ENCODE data around the gene PTPRG.

PTPRG gene

DNA sequence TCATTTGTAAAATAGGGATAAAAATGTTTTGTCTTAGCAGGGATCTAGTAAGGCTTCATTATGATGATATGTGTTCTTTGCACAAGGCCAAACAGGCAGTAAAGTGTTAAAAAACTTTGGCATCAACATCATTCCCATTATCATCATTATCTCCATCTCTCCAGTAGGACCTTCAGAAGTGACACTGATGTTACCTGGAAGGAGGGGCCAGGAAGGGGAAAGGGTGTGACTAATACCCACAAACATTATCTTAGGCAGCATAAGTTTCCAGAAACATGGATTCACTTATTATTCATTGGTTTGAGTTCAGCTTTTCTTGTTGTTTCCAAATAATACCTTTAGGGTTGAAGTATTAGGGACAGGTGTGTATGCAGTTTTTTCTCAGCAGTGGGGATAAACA lies 399.6 kb downstream of the PTPRG start:
- Mint-ChIP-seq H3K4me3 (no peak overlapping the region), H3K27ac (no peak overlapping the region), H3K36me3 (ENCODE audit: low read depth) (no peaks in the 10 kb centered on the region), H3K9me3 (no peaks in the 10 kb centered on the region), H3K27me3 (peaks cover 2% of the 10 kb centered on the region), H3K4me1 (no peaks in the 10 kb centered on the region)
- ATAC-seq (no peak), DNase-seq (no peak)

DNA sequence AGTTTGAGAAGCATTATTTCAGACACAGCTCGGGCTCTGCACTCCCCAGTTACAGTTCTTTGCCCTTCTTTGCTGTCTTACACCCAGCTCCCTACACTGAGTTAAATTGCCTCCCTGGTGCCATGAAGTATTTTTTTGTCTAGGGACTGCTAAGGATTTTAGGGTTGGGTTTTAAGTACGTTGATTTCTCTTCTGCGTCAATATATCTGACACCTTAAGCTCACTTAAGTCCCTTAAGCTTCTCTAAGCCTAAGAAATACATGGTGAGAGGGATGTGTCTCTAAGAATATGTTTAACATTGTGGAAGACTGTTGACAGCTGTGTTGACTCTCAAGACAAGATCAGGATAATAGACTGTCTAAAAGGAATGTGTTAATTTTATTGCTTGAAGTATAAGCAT lies 400.5 kb downstream of the PTPRG start:
- no peaks in the 10 kb centered on the region for H3K27me3 Mint-ChIP-seq
- H3K9me3 Mint-ChIP-seq = no peaks in the 10 kb centered on the region
- H3K4me3 Mint-ChIP-seq = no peak overlapping the region
- DNase-seq (no peak), ATAC-seq (no peak)
- no peaks in the 10 kb centered on the region for H3K36me3 Mint-ChIP-seq (ENCODE audit: low read depth)
- no peak overlapping the region for H3K27ac Mint-ChIP-seq
- H3K4me1 Mint-ChIP-seq = no peaks in the 10 kb centered on the region

DNA sequence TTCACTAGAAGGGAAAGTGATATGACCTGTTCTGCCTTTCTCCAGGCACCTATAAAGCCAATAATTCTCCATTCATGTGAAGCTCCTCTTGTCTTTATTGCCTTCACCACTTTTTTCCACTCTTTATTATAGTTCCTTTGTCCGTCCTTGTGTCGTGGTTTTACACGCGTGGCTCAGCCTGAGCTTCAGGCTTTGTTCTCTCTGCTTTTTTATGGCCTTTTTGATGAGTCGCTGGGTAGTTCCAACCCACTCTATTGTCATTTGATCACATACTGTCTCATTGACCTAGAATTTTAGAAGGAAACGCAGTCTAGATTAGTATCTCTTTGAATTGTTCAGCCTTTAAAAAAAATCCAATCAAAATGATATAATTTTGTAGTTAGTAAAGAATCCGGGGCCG lies 403.2 kb downstream of the PTPRG start:
- Mint-ChIP-seq H3K27ac (no peak overlapping the region), H3K4me3 (no peak overlapping the region), H3K27me3 (no peaks in the 10 kb centered on the region), H3K36me3 (ENCODE audit: low read depth) (no peaks in the 10 kb centered on the region), H3K9me3 (peaks cover 8% of the 10 kb centered on the region), H3K4me1 (no peaks in the 10 kb centered on the region)
- DNase-seq (no peak), ATAC-seq (no peak)

DNA sequence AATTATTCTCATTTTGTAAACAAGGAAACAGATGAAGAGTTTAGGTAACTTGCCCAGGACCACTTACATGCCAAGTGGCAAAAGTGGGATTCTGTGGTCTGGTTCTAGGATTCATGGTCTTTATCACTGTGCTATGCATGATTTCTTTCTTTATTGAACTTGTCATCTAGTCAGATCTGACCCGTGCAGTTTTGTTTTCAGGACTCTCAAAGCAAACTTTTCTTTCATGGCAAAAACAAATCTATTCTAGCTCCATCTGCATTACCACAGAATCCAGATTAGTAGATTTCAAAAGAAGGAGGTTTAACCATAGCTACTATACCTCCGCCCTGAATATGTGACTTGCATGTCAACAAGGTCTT lies 404.4 kb downstream of the PTPRG start:
- no peaks in the 10 kb centered on the region for H3K4me1 Mint-ChIP-seq
- H3K4me3 Mint-ChIP-seq = no peak overlapping the region
- no peak for ATAC-seq
- H3K27me3 Mint-ChIP-seq = no peaks in the 10 kb centered on the region
- H3K27ac Mint-ChIP-seq = no peak overlapping the region
- no peaks in the 10 kb centered on the region for H3K36me3 Mint-ChIP-seq (ENCODE audit: low read depth)
- no peak for DNase-seq
- H3K9me3 Mint-ChIP-seq = peaks cover 8% of the 10 kb centered on the region

DNA sequence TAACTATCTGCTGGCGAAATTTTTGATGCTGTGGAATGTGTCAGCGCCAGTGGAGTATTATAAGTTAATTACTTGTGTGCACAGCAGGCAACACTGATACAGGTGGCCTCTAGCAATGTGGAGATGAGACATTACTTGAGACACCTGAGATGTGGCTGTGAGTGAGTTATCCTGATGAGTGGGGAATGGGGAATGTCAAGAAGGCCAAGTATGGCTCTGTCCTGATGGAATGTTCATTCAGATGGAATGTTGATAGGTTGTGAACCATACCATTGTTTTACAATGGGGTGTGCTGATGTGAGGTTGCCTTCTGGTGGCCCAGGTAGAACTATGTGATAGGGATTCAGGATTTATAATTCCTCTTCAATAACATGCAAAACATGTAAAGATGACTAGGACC lies 404.8 kb downstream of the PTPRG start:
- Mint-ChIP-seq H3K36me3 (ENCODE audit: low read depth) (no peaks in the 10 kb centered on the region), H3K27ac (no peak overlapping the region), H3K4me3 (no peak overlapping the region), H3K4me1 (no peaks in the 10 kb centered on the region), H3K9me3 (peaks cover 8% of the 10 kb centered on the region), H3K27me3 (no peaks in the 10 kb centered on the region)
- no peak for DNase-seq
- no peak for ATAC-seq

DNA sequence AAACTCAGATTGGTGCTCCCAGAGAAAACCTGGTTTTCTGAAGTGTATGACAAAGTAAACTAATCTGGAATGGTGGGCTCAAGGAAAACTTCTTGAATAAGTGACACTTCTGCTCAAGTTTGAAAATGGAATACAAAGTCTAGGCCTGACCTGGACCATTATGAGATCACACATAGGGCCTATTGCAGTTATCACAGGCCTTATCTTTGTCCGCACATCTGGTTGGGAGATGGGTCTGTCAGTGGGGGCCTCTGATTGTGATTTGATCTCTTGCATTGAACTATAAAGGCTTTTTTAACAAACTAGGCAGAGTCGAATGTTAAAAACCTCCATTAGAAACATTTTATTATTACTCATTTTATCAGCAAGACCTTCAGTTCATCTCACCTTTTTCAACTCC lies 405.6 kb downstream of the PTPRG start:
- Mint-ChIP-seq H3K27ac (no peak overlapping the region), H3K27me3 (no peaks in the 10 kb centered on the region), H3K4me1 (no peaks in the 10 kb centered on the region), H3K4me3 (no peak overlapping the region), H3K9me3 (peaks cover 8% of the 10 kb centered on the region), H3K36me3 (ENCODE audit: low read depth) (no peaks in the 10 kb centered on the region)
- ATAC-seq (no peak), DNase-seq (no peak)

DNA sequence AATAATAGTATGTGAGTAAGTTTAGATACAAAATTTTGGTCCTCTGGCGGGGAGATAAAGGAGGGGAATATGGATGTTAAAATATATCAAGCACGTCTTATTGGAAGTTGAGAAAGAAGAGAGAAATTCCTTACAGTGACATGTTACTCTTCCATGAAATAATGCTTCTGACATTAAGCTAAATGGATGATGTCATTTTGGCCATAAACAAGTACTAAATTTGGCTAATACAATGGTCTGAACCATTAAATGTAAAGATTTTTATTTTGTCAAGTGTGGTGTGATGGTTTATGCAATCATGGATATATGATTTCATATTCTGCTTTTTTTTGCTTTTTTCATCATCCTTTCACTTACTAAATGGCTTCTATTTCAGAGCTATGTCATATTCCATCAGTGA lies 406.6 kb downstream of the PTPRG start:
- H3K36me3 Mint-ChIP-seq (ENCODE audit: low read depth) = no peaks in the 10 kb centered on the region

DNA sequence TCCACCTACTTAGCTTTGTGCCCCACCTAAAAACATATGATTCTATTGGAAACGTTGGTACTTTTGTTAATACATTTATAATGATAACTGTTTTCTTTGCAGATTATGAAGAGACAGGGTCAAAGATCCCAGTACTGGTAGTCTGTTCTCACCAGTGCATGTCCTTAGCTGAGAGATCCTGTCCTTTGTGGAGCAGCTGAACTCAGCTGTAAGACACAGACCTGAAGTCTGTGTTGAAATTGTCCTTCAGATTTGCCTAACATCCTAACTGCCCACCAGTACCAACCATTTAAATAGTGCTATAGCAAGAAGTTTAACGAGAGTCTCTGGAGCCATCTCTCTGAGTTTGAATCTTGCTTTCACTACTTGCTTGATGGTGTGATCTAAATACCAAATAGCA lies 413.3 kb downstream of the PTPRG start:
- H3K4me3 Mint-ChIP-seq = no peak overlapping the region
- no peaks in the 10 kb centered on the region for H3K27me3 Mint-ChIP-seq
- ATAC-seq = no peak
- H3K9me3 Mint-ChIP-seq = no peaks in the 10 kb centered on the region
- H3K36me3 Mint-ChIP-seq (ENCODE audit: low read depth) = no peaks in the 10 kb centered on the region
- no peak overlapping the region for H3K27ac Mint-ChIP-seq
- no peak for DNase-seq
- no peaks in the 10 kb centered on the region for H3K4me1 Mint-ChIP-seq

More for the DNA sequence above, 406.6 kb downstream of the PTPRG start:
- H3K9me3 Mint-ChIP-seq = peaks cover 8% of the 10 kb centered on the region
- ATAC-seq (no peak), DNase-seq (no peak)
- no peak overlapping the region for H3K27ac Mint-ChIP-seq
- no peak overlapping the region for H3K4me3 Mint-ChIP-seq
- H3K4me1 Mint-ChIP-seq = no peaks in the 10 kb centered on the region
- H3K27me3 Mint-ChIP-seq = no peaks in the 10 kb centered on the region

DNA sequence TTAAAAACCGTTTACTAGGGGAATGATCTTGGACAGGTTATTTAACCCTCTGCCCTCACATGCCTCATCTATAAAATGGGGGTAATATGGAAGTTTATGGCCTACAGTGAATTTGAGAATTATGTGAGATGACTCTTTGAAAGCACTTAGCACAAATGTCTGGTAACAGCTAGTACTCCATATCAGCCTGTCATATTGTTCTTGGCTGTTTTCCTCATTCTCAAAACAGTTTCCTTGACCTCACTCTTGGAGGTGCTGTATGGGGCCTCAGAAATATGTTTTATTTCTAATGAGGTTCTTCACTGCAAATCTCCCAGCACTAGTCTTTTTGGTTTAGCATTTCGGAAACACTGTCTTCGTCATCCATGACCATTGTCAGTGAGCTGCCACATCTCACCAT lies 413.8 kb downstream of the PTPRG start:
- Mint-ChIP-seq H3K4me1 (no peaks in the 10 kb centered on the region), H3K27me3 (no peaks in the 10 kb centered on the region), H3K4me3 (no peak overlapping the region), H3K27ac (no peak overlapping the region), H3K36me3 (ENCODE audit: low read depth) (no peaks in the 10 kb centered on the region), H3K9me3 (no peaks in the 10 kb centered on the region)
- no peak for DNase-seq
- ATAC-seq = no peak

DNA sequence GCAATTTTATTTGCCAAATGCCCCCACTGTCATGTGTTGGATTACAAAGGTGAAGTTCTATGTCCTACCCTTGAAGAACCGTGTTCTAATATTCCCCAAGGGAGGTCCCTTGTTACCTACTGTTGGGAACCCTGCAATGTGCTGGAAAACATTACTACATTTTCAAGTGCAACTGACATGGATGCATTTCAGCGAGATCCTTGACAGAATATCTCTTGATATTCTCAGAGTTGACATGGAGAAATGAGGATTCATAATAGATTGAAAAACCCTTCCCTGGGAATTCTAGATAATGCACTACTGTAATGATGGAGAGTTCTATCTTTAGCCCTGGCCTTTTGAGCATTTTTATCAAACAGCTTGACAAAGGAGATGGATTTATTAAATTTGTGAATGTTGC lies 414.6 kb downstream of the PTPRG start:
- H3K27ac Mint-ChIP-seq = no peak overlapping the region
- DNase-seq (no peak), ATAC-seq (no peak)
- H3K9me3 Mint-ChIP-seq = no peaks in the 10 kb centered on the region
- no peaks in the 10 kb centered on the region for H3K27me3 Mint-ChIP-seq
- no peaks in the 10 kb centered on the region for H3K36me3 Mint-ChIP-seq (ENCODE audit: low read depth)
- no peak overlapping the region for H3K4me3 Mint-ChIP-seq
- no peaks in the 10 kb centered on the region for H3K4me1 Mint-ChIP-seq

DNA sequence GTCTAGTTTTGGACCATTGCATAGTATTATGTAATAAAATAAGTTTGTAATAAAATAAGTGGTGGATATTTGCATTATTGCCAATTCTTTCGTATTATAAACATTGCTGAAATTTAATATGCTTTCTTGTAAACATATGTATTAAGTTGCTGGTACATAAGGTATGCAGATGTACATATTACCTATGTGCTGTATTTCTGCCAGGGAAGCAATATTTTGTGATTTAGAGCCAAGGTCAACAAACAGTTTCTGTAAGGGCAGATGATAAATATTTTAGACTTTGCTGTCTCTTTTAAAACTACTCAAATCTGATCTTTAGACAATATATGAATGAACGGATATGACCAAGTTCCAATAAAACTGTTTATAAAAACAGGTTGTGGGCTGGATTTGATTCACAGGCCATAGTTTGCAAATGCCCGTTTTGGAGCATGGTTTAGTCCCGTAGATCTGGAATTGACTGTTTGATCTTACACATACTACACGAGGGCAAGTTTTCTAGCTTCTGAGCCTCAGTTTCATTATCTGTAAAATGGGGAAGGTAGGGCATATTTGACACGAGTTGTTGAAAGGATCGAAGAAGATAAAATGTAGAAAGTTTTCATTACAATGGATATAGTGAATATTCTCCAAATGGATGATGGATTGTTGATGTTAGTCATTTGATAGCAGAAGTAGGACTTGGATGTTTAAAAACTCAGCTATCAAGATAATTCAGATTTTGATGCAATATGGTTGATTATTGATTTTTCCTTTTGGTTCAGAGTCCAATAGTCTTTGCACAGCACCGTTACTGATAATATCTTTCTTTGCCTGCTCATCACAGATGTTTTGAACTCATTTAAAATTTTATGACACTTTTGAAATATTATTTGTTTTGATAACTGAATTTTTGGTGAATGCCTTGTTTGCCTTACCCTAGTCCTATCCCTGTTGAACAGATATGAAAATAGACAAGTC lies 417.4 kb downstream of the PTPRG start:
- Mint-ChIP-seq H3K27ac (no peak overlapping the region), H3K27me3 (no peaks in the 10 kb centered on the region), H3K4me3 (no peak overlapping the region), H3K4me1 (no peaks in the 10 kb centered on the region), H3K9me3 (no peaks in the 10 kb centered on the region), H3K36me3 (ENCODE audit: low read depth) (no peaks in the 10 kb centered on the region)
- ATAC-seq (no peak), DNase-seq (no peak)

DNA sequence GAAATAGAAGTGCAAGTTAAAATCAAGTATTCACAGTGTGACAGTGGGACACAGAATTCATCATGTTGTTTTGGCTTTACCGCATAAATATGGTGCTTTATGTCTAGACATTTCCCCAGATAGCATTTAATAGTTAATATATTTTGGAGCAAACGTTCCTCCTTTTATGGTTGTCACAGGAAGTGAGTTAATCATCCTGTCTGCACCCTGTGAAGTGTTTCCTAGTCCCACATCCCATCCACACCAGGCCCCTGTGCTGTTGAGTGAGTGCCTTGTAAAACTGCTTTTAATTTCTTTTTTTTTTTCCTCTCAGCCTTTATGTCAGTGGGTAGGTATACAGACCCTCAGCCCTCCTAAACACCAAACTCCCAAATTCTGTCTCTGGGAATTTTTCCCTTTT lies 418.3 kb downstream of the PTPRG start:
- Mint-ChIP-seq H3K4me1 (no peaks in the 10 kb centered on the region), H3K27ac (no peak overlapping the region), H3K36me3 (ENCODE audit: low read depth) (no peaks in the 10 kb centered on the region), H3K4me3 (no peak overlapping the region), H3K9me3 (no peaks in the 10 kb centered on the region), H3K27me3 (no peaks in the 10 kb centered on the region)
- ATAC-seq (no peak), DNase-seq (no peak)

DNA sequence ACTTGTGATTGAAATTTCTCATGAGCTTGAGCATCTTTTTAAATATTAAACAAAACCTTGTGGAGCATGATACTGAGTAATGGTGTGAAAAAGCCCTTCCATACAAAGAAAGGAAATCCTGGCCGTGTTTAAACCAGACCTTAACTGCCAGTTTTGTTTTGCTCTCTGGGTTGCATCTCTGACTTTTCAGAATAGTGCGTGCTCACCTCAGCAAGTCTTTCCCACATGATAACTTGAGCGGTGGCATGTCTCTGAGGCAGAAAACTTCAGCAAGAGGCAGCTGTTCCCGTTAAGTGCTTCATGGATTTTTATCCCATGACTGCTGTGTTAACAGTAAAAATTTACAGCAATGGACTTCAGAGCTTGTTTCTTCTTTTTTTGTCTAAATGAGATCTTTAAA lies 418.7 kb downstream of the PTPRG start:
- DNase-seq (no peak), ATAC-seq (no peak)
- no peaks in the 10 kb centered on the region for H3K36me3 Mint-ChIP-seq (ENCODE audit: low read depth)
- H3K9me3 Mint-ChIP-seq = no peaks in the 10 kb centered on the region
- no peaks in the 10 kb centered on the region for H3K4me1 Mint-ChIP-seq
- H3K4me3 Mint-ChIP-seq = no peak overlapping the region
- no peak overlapping the region for H3K27ac Mint-ChIP-seq
- no peaks in the 10 kb centered on the region for H3K27me3 Mint-ChIP-seq

DNA sequence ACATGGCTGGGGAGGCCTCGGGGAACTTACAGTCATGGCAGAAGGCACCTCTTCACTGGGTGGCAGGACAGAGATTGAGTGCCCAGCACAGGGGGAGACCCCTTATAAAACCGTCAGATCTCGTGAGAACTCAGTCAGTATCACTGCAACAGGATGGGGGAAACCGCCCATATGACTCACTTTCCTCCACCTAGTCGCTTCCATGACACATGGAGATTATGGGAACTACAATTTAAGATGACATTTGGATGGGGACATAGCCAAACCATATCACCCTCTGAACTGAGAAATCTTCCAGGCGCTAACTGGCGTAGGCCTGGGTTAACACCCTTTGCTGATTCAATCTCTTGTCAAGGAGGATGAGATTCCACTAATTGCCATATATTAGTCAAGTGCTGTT lies 419.7 kb downstream of the PTPRG start:
- H3K4me3 Mint-ChIP-seq = no peak overlapping the region
- no peak overlapping the region for H3K27ac Mint-ChIP-seq
- no peaks in the 10 kb centered on the region for H3K36me3 Mint-ChIP-seq (ENCODE audit: low read depth)
- no peaks in the 10 kb centered on the region for H3K4me1 Mint-ChIP-seq
- DNase-seq (no peak), ATAC-seq (no peak)
- H3K9me3 Mint-ChIP-seq = no peaks in the 10 kb centered on the region
- no peaks in the 10 kb centered on the region for H3K27me3 Mint-ChIP-seq

DNA sequence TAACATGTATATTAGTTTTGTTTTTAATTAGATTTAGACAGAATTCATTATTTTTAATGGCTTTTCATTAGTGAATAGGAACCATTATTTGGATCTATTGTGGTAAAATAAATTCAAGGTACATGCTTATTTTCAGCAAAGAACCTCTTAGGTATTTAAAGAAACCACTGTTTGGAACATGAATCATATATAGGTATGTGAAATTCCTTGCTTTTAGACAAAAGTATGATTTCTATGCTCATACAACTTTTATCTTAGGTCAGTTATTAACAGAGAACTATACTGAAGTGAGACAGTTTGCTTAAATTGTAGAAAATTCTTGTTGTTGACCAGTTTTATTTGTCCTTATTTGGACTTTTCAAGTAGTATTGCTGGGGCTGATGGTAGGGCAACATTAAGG lies 422.1 kb downstream of the PTPRG start:
- H3K27me3 Mint-ChIP-seq = no peaks in the 10 kb centered on the region

DNA sequence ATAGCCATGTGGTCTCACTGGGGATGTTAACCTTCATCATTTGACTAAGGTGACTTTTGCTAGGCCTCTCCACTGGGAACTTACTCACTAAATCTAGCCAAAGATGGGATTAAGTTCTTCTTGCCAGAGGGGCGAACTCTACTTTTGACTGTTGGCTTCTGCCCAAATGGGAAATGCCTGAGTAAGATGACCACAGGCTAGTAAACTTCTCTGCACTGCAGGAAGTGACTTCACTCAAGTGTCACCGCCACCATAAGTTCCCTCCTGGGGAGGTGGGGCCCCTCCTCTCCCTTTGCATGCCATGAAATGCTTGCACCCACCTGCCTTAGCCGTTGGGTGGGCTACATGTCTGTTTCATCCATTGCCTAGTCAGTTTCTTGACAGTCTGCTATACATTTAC lies 423.6 kb downstream of the PTPRG start:
- H3K4me1 Mint-ChIP-seq = no peaks in the 10 kb centered on the region
- no peak overlapping the region for H3K27ac Mint-ChIP-seq
- DNase-seq (no peak), ATAC-seq (no peak)
- no peaks in the 10 kb centered on the region for H3K9me3 Mint-ChIP-seq
- no peaks in the 10 kb centered on the region for H3K36me3 Mint-ChIP-seq (ENCODE audit: low read depth)
- H3K4me3 Mint-ChIP-seq = no peak overlapping the region
- no peaks in the 10 kb centered on the region for H3K27me3 Mint-ChIP-seq

More for the DNA sequence above, 422.1 kb downstream of the PTPRG start:
- no peaks in the 10 kb centered on the region for H3K4me1 Mint-ChIP-seq
- H3K27ac Mint-ChIP-seq = no peak overlapping the region
- H3K36me3 Mint-ChIP-seq (ENCODE audit: low read depth) = no peaks in the 10 kb centered on the region
- DNase-seq (no peak), ATAC-seq (no peak)
- H3K9me3 Mint-ChIP-seq = no peaks in the 10 kb centered on the region
- H3K4me3 Mint-ChIP-seq = no peak overlapping the region

Data from activated naive CD8-positive, alpha-beta T cell treated with anti-CD3 and anti-CD28 coated beads, Interleukin-2, amount 50 U/mL, for 24 hours (primary cell).